Measurements from ENCODE around the gene MAP2K7.

The MAP2K7 gene

DNA sequence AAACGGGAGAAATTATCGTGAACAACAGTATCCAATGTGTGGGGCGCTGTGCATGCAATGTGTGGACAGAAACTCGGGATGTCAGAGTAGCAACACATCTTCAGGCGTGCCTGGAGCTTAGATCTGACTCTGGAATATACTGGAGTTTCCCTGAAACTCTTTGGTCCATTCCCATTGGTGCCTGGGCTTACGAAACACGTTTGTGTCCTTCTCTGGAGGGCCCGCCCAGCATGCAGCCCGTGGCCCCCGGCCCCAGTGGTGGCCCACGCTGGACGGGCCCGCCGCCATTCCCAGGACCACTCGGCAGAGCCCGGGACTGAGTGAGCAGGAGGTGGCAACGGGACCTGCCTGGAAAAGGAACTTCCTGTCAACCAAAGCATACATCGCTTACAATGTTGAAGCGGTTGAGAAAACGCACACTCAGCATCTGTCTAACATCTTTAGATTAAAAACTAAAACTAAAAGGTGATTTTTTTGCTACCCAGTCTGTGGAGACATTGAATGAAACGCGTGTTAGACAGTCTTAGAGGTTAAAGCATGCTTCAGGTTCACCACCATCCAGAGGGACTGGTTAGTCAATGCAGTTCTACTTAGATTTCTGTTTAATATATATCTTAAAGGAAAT lies 59.1 kb downstream of the MAP2K7 start:
- peaks cover 89% of the 10 kb centered on the region; the same call in 1 of the 2 replicates for H3K36me3 ChIP-seq (ENCODE audit: insufficient read depth, low read length)
- H3K4me3 ChIP-seq (ENCODE audit: low read length, poor library complexity, severe bottlenecking): no peak overlapping the region
- H3K79me2 ChIP-seq (ENCODE audit: insufficient read depth, low read length): no peaks in the 10 kb centered on the region
- H3K9ac ChIP-seq (ENCODE audit: low read depth, low read length, poor library complexity, severe bottlenecking): no peak overlapping the region
- no peaks in the 10 kb centered on the region for H4K20me1 ChIP-seq (ENCODE audit: insufficient read depth, low read length, poor library complexity, severe bottlenecking)
- TF ChIP-seq CTCF (conservative IDR thresholded peaks at IDR 0.05; ENCODE audit: low read length) (no peak), EZH2phosphoT487 (IDR thresholded peaks at IDR 0.05; ENCODE audit: borderline replicate concordance) (no peak)
- H3K9me3 ChIP-seq (ENCODE audit: insufficient read depth, low read depth, low read length): no peaks in the 10 kb centered on the region
- no peak overlapping the region for H3K4me2 ChIP-seq (ENCODE audit: low read depth, low read length, poor library complexity, severe bottlenecking)
- no peaks in the 10 kb centered on the region for H3K4me1 ChIP-seq (ENCODE audit: insufficient read depth, low read length, poor library complexity, severe bottlenecking)
- H3K9me2 ChIP-seq (replicated peaks; ENCODE audit: low read depth, low read length): no peaks in the 10 kb centered on the region
- H2AFZ ChIP-seq (ENCODE audit: low read length): no peak overlapping the region
- H3F3A ChIP-seq (ENCODE audit: low read depth): no peaks in the 10 kb centered on the region
- no peaks in the 10 kb centered on the region for H3K27me3 ChIP-seq (ENCODE audit: insufficient read depth, low read length, poor library complexity, severe bottlenecking)

DNA sequence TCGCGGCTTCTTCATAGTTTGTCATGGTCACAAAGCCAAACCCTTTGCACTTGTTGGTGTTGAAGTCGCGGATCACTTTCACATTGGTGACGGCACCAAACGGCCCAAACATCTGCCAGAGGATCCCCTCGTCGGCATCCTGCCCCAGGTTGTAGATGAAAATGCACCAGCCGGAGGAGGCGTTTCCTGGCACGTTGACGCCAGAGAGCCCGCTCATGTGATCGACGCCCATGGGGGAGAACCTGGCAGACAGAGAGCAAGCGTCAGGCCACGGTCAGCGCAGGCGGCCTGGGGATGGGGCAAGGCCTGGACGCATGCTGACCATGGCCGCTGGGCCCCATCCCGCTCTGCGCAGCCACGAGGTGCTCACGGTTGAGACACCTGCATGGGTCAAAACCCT lies 59.9 kb downstream of the MAP2K7 start:
- no peak overlapping the region for H3K4me3 ChIP-seq (ENCODE audit: low read length, poor library complexity, severe bottlenecking)
- no peaks in the 10 kb centered on the region for H3K4me1 ChIP-seq (ENCODE audit: insufficient read depth, low read length, poor library complexity, severe bottlenecking)
- H3K9me3 ChIP-seq (ENCODE audit: insufficient read depth, low read depth, low read length): no peaks in the 10 kb centered on the region
- no peak overlapping the region for H2AFZ ChIP-seq (ENCODE audit: low read length)
- H3K4me2 ChIP-seq (ENCODE audit: low read depth, low read length, poor library complexity, severe bottlenecking): no peak overlapping the region
- no peaks in the 10 kb centered on the region for H3K9me2 ChIP-seq (replicated peaks; ENCODE audit: low read depth, low read length)
- TF ChIP-seq EZH2phosphoT487 (IDR thresholded peaks at IDR 0.05; ENCODE audit: borderline replicate concordance) (no peak), CTCF (conservative IDR thresholded peaks at IDR 0.05; ENCODE audit: low read length) (no peak)
- no peaks in the 10 kb centered on the region for H3F3A ChIP-seq (ENCODE audit: low read depth)
- H3K36me3 ChIP-seq (ENCODE audit: insufficient read depth, low read length): peaks cover 90% of the 10 kb centered on the region; the same call in 1 of the 2 replicates
- H4K20me1 ChIP-seq (ENCODE audit: insufficient read depth, low read length, poor library complexity, severe bottlenecking): peaks cover 4% of the 10 kb centered on the region
- H3K27me3 ChIP-seq (ENCODE audit: insufficient read depth, low read length, poor library complexity, severe bottlenecking): no peaks in the 10 kb centered on the region
- H3K9ac ChIP-seq (ENCODE audit: low read depth, low read length, poor library complexity, severe bottlenecking): no peak overlapping the region
- no peaks in the 10 kb centered on the region for H3K79me2 ChIP-seq (ENCODE audit: insufficient read depth, low read length)

Measured in Loucy (cell line).